H9 (cell line): Measurements from ENCODE around the gene LLCFC1. TPM values are rescaled to one million over a fixed set of nuclear protein-coding genes. Genes with fewer than 3 reads are reported as not detected.

Source experiments
- DNase-seq: peaks from one replicate; pipeline ENCODE4 v3.0.0-alpha.2; 2017
- H2AFZ ChIP-seq: one replicate; pipeline ENCODE4 v1.6.1; 2013; ENCODE audit warnings: mild to moderate bottlenecking, low read length, control low read depth, moderate library complexity
- H2AK5ac ChIP-seq: 2 replicates; pipeline ENCODE4 v1.6.1; 2013; ENCODE audit warnings: low read length, control low read depth, mixed read lengths; ENCODE audit not compliant: insufficient read length
- H2BK120ac ChIP-seq: one replicate; pipeline ENCODE4 v1.6.1; 2013; ENCODE audit warnings: low read depth, mild to moderate bottlenecking, low read length, control low read depth, inconsistent platforms; ENCODE audit not compliant: poor library complexity, severe bottlenecking
- H2BK12ac ChIP-seq: 2 replicates; pipeline ENCODE4 v1.6.1; 2013; ENCODE audit warnings: low read length, control low read depth, mixed read lengths, low read depth; ENCODE audit not compliant: insufficient read length
- H2BK15ac ChIP-seq: 2 replicates; pipeline ENCODE4 v1.6.1; 2013; ENCODE audit warnings: low read depth, low read length, control low read depth
- H2BK20ac ChIP-seq: one replicate; pipeline ENCODE4 v1.6.1; 2013; ENCODE audit warnings: low read depth, mild to moderate bottlenecking, low read length, control low read depth, inconsistent platforms; ENCODE audit not compliant: poor library complexity, severe bottlenecking
- H2BK5ac ChIP-seq: 2 replicates; pipeline ENCODE4 v1.6.1; 2013; ENCODE audit warnings: low read length, control low read depth, mixed read lengths; ENCODE audit not compliant: insufficient read length
- H3K14ac ChIP-seq: 2 replicates; pipeline ENCODE4 v1.6.1; 2013; ENCODE audit warnings: low read length, control low read depth; ENCODE audit not compliant: insufficient read depth
- H3K18ac ChIP-seq: 2 replicates; pipeline ENCODE4 v1.6.1; 2013; ENCODE audit warnings: low read depth, mild to moderate bottlenecking, mixed read lengths, low read length, control low read depth; ENCODE audit not compliant: insufficient read length
- H3K23ac ChIP-seq: 2 replicates; pipeline ENCODE4 v1.6.1; 2013; ENCODE audit warnings: low read length, control low read depth, mixed read lengths, low read depth; ENCODE audit not compliant: insufficient read length
- H3K23me2 ChIP-seq: 2 replicates; pipeline ENCODE4 v1.6.1; 2013; ENCODE audit warnings: low read depth, mild to moderate bottlenecking, mixed read lengths, low read length, control low read depth; ENCODE audit not compliant: insufficient read length, poor library complexity, severe bottlenecking
- H3K27ac ChIP-seq: 2 replicates; pipeline ENCODE4 v1.5.1; 2013; ENCODE audit warnings: low read length, control low read depth, mixed read lengths, low read depth; ENCODE audit not compliant: insufficient read length
- H3K27me3 ChIP-seq: 2 replicates; pipeline ENCODE4 v1.6.1; 2013; ENCODE audit warnings: low read length, control low read depth, inconsistent platforms; ENCODE audit not compliant: insufficient read depth
- H3K4ac ChIP-seq: 2 replicates; pipeline ENCODE4 v1.6.1; 2013; ENCODE audit warnings: low read depth, mild to moderate bottlenecking, control low read depth, inconsistent platforms, low read length, moderate library complexity
- H3K4me1 ChIP-seq: 2 replicates; pipeline ENCODE4 v1.6.1; 2013; ENCODE audit warnings: low read length, control low read depth, inconsistent platforms; ENCODE audit not compliant: insufficient read depth
- H3K4me2 ChIP-seq: 2 replicates; pipeline ENCODE4 v1.6.1; 2013; ENCODE audit warnings: low read length, control low read depth, mixed read lengths; ENCODE audit not compliant: insufficient read length, insufficient read depth
- H3K56ac ChIP-seq: 2 replicates; pipeline ENCODE4 v1.6.1; 2013; ENCODE audit warnings: low read depth, mild to moderate bottlenecking, mixed read lengths, low read length, control low read depth; ENCODE audit not compliant: insufficient read length
- H3K79me1 ChIP-seq: 2 replicates; pipeline ENCODE4 v1.6.1; 2013; ENCODE audit warnings: low read depth, mild to moderate bottlenecking, moderate library complexity, low read length, control low read depth, inconsistent platforms; ENCODE audit not compliant: insufficient read depth, poor library complexity, severe bottlenecking
- H3K79me2 ChIP-seq: 2 replicates; pipeline ENCODE4 v1.6.1; 2013; ENCODE audit warnings: low read length, control low read depth, inconsistent platforms; ENCODE audit not compliant: insufficient read depth
- H3K9ac ChIP-seq: 2 replicates; pipeline ENCODE4 v1.6.1; 2013; ENCODE audit warnings: low read length, control low read depth, mixed read lengths; ENCODE audit not compliant: insufficient read length; ENCODE audit errors: extremely low read depth
- H3K9me3 ChIP-seq: one replicate; pipeline ENCODE4 v1.6.1; 2013; ENCODE audit warnings: low read depth, low read length, inconsistent platforms; ENCODE audit not compliant: control insufficient read depth
- H3T11ph ChIP-seq: one replicate; pipeline ENCODE4 v1.6.1; 2013; ENCODE audit warnings: mild to moderate bottlenecking, low read length, control low read depth, inconsistent platforms
- H4K20me1 ChIP-seq: one replicate; pipeline ENCODE4 v1.6.1; 2013; ENCODE audit not compliant: control insufficient read depth, insufficient read length, insufficient read depth
- H4K5ac ChIP-seq: 2 replicates; pipeline ENCODE4 v1.6.1; 2013; ENCODE audit warnings: low read depth, mild to moderate bottlenecking, mixed read lengths, low read length, control low read depth; ENCODE audit not compliant: insufficient read length
- H4K8ac ChIP-seq: replicated peaks from 2 replicates; pipeline ENCODE4 v1.6.1; 2013; ENCODE audit warnings: low read length, control low read depth, mixed read lengths, low read depth; ENCODE audit not compliant: insufficient read length
- H4K91ac ChIP-seq: 2 replicates; pipeline ENCODE4 v1.6.1; 2013; ENCODE audit warnings: low read depth, mild to moderate bottlenecking, moderate library complexity, mixed read lengths, low read length, control low read depth; ENCODE audit not compliant: insufficient read length
- H3K27ac Mint-ChIP-seq, 3 experiments: 2 replicates in 2 of 3; 3 replicates in 1 of 3; pipeline ENCODE4 v1.8.0; 2020 to 2021; ENCODE audit warnings: mixed read lengths in 3 of 3, mild to moderate bottlenecking in 1 of 3, moderate library complexity in 1 of 3
- H3K27me3 Mint-ChIP-seq: 2 replicates; pipeline ENCODE4 v1.8.0; 2021; ENCODE audit warnings: low read depth, mild to moderate bottlenecking, moderate library complexity, mixed read lengths
- H3K36me3 Mint-ChIP-seq, 3 experiments: 2 replicates in 2 of 3; 3 replicates in 1 of 3; pipeline ENCODE4 v1.8.0; 2020 to 2021; ENCODE audit warnings: low read depth in 3 of 3, mixed read lengths in 3 of 3; ENCODE audit not compliant: insufficient read depth in 1 of 3
- H3K4me1 Mint-ChIP-seq, 2 experiments: 2 replicates each; pipeline ENCODE4 v1.8.0; 2020; ENCODE audit warnings: mixed read lengths in 2 of 2
- H3K4me3 Mint-ChIP-seq, 2 experiments: 2 replicates in 1 of 2; 3 replicates in 1 of 2; pipeline ENCODE4 v1.8.0; 2020 to 2021; ENCODE audit warnings: mild to moderate bottlenecking in 2 of 2, mixed read lengths in 2 of 2, moderate library complexity in 1 of 2
- H3K9me3 Mint-ChIP-seq, 2 experiments: 2 replicates in 1 of 2; 3 replicates in 1 of 2; pipeline ENCODE4 v1.8.0; 2020; ENCODE audit warnings: mild to moderate bottlenecking in 2 of 2, mixed read lengths in 2 of 2, moderate library complexity in 1 of 2
- CTCF ChIP-seq: fragments of 200-600 bp; sonication (generic); conservative IDR thresholded peaks from 3 replicates; pipeline ENCODE4 v1.8.0; 2021; ENCODE audit warnings: antibody characterized with exemption, mild to moderate bottlenecking
- WGBS: extraction: QIAGEN DNeasy Blood & Tissue Kit; methylation state at CpG from one replicate; pipeline ENCODE4 v1.1.7; 2013; ENCODE audit warnings: missing lambda C conversion rate, low lambda C conversion rate, mixed read lengths; ENCODE audit not compliant: insufficient read length; ENCODE audit errors: extremely low coverage; 5-methylcytosine and 5-hydroxymethylcytosine counted together
- total RNA-seq: library from RNA; stranded (reverse); gene quantifications from 2 replicates; pipeline ENCODE4 v1.2.1, GENCODE V29; 2021

Gene LLCFC1
- total RNA-seq, 1 experiment from 2014 or later, result not detected

GRCh38 chr7:142934056-142934455 is 5.2 kb upstream of the LLCFC1 start:
- no peak overlapping the region for H3K4me3 Mint-ChIP-seq
- peaks cover 0 to 3% of the 10 kb centered on the region in 2 experiments; a peak in 1 of 5 replicates for H3K9me3 Mint-ChIP-seq
- H3K27ac Mint-ChIP-seq, result no peak overlapping the region
- TF ChIP-seq CTCF, result no peak
- peaks cover 10% of the 10 kb centered on the region for H3K27me3 Mint-ChIP-seq
- no peak for DNase-seq
- Histone ChIP-seq H3K4me1 (peaks cover 3% of the 10 kb centered on the region; the same call in 1 of the 2 replicates), H4K8ac (no peak overlapping the region), H2AFZ (no peak overlapping the region), H3K14ac (no peak overlapping the region), H3K27me3 (no peaks in the 10 kb centered on the region), H3K79me1 (no peaks in the 10 kb centered on the region), H3K27ac (no peak overlapping the region), H2BK20ac (no peak overlapping the region), H3K79me2 (no peaks in the 10 kb centered on the region), H3K4me2 (no peak overlapping the region), H4K91ac (no peak overlapping the region), H3T11ph (no peak overlapping the region), H2BK5ac (no peak overlapping the region), H2AK5ac (no peak overlapping the region), H2BK12ac (no peak overlapping the region), H4K20me1 (no peaks in the 10 kb centered on the region), H2BK15ac (no peak overlapping the region), H3K9me3 (no peaks in the 10 kb centered on the region), H3K9ac (no peak overlapping the region), H3K23ac (no peak overlapping the region), H3K4ac (no peak overlapping the region), H4K5ac (no peak overlapping the region), H3K56ac (no peak overlapping the region), H3K18ac (no peak overlapping the region), H3K23me2 (no peaks in the 10 kb centered on the region), H2BK120ac (no peak overlapping the region)
- WGBS, result no CpG with 5 or more reads among the region's 12 CpGs
- H3K36me3 Mint-ChIP-seq, result no peaks in the 10 kb centered on the region
- H3K4me1 Mint-ChIP-seq, result peaks cover 9 to 11% of the 10 kb centered on the region in 2 experiments
